ENCODE measurements around the gene SLX4IP.

DNA sequence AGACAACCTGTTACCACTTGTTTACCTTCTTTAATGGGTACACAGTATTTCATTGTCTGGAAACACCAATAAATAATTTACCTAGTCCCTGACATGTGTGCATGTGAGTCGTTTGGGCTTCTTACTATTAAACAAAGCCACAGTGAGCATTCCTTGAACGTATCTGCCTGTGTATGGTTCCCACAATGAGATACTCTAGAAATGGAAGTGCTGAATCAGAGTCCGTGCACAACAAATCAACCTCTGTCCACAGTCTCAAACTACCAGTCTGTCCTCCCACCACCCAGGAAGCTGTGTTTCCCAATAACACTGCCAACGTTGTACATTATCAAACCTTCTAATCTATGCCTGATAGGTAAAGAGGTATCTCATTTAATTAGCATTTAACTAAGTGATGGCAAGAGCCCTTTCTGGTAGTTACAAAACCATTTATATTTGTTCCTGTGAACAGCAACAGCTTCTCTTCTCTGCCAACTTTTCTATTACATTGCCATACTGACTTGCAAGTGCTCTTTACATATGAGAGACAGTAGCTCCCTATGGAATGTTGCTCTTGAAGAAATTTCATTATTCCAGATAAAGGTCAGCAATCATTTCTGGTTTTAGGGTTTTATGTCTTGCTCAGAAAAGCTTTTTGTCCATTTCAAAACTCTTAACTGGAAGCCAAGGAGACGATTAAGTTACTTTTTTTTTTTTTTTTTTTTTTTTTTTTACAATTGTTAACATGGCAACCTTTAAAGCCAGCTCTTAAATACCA, 223.9 kb downstream of the SLX4IP start:
- TF ChIP-seq POLR2AphosphoS5 (IDR thresholded peaks at IDR 0.05; ENCODE audit: borderline replicate concordance, low read depth, low read length) (no peak), EZH2 (IDR thresholded peaks at IDR 0.05) (no peak)

Data from SK-N-MC (cell line).